Measurements from ENCODE around the gene MRPS23.

MRPS23 gene

DNA sequence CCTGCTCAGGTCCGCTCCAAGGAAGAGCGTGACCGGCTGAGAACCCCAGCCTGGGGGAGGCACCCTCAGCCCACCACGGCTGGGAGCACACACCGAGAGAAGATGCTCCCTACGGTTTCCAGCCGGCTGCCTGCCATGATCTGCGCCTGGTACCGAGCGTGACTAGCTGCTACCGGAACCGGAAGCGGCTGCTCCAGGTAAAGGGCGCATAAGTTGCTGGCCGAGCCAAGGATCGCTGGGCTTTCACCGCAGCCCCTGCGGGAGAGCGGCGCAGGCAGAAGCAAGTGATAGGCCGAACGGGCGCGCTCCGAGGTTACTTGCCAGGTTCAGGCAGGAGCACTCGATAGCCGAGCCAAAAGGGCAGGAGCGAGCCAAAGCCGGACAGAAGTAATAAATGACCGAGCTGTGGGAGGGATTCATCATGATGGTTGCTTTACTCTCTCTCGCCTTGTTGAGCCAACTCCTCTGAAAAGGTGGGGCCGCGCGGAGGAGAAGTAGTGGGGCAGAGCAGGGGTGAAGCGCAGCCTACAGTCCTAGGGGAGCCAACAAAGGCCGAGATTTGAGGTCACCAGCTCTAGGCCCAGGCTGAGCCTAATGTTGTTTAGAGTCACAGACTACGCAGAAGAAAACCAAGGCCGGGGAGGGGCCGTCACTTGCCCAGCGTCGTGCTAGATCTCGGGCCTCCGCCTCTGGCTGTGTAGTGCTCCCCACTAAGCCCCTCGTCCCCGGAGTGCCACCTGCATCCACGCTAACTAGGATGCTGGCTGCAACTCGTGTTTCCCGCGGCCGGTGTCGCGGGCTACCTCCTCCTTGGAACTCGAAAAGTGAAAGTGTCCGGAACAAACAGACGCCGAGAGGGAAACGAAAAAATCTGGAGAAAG lies at the start of gene MRPS23:
MRPS23 (minus strand) TSS at position 171 of the 881 bp plus-strand sequence; CDS start at position 137, 34 bp downstream.
- peak; percentile 94 for DNase-seq (ENCODE audit: low read depth, low spot score)

DNA sequence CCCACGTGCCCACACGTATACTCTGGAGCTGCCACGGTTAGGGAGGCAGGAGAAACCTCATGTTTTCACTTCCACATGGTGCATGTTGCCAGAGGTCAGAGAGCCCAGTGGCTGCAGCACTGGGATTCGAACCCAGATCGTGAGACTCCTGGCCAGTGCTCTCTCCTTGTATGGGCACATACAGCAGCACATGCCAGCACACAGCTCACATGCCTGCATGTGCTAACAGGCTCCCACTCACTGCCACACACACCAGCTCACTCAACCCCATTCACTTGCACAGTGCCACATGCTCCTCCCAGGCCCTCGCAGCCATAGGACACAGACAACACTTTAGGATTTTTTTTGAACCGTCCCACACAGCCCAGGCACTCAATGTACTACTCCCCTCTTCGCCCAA lies 49.5 kb upstream of the MRPS23 start:
- DNase-seq (ENCODE audit: low read depth, low spot score), result no peak

DNA sequence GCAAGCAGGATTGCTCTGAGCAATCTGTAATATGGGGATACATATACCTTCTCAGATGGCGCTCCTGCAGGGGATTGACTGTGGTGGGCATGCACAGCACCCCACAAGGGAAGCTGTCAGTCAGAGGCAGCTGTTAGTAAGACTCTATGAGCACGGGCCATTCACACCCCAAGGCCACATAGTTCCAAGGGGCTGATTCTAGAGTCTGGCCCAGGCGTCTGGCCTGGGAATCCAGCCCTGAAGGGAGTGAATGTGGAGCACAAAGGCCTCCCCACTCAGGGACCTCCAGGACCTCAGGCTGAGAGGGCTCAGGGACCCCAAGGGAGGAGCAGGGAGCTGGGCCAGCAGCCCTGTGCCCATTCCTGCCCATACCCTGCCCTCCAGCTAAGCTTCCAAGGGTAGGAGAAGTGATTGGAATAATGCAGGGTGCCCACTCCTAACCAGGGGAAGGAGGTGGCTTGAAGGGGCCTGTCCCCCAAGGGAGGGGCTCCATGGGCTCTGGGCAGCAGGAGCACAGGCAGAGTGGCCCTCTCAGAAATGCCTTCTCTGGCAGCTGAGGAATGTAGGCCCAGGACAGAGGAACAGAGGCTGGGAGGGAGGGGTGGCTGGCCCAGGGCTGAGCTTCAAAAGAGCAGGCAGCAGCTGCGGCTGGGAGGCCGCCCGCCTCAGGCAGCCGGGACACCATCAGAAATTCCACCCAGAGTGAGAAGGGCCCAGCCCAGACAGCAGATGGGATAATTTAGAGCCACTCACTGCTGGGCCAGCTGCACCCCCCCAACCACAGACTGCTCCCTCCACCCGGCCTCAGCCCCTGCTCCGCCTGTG lies 48.9 kb upstream of the MRPS23 start:
- DNase-seq (ENCODE audit: low read depth, low spot score), result no peak

DNA sequence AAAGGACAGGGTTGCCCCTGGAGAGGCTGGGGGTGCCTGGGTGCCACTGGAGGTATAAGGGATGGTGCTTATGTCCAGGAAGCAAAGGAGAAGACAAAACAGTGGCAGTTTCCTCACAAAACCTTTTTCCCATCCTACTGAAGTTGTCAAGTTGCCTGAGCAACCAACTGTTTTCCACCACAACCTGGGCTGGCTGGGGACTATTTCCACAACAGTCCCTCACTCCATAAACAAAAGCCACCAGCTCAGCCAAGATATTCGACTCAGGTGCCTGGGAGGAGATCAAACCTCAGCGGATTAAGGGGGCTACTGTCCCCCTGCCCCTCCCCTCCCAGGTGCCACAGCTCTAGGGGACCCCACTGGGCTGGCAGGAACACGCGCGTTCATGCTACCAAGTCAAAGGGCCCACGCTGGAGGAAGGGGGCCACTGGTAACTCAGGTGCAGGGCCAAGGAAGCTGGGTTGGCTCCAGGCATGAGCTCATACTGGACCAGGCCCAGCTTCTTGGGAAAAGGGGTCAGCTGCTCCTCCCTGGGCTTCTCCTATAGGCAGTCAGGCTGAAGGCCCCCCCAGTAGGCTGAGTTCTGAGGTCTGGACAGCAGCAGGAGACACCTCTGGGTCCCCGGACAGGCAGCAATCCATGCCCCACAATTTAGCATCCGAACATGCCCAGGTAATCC lies 45.7 kb upstream of the MRPS23 start:
- no peak for DNase-seq (ENCODE audit: low read depth, low spot score)

DNA sequence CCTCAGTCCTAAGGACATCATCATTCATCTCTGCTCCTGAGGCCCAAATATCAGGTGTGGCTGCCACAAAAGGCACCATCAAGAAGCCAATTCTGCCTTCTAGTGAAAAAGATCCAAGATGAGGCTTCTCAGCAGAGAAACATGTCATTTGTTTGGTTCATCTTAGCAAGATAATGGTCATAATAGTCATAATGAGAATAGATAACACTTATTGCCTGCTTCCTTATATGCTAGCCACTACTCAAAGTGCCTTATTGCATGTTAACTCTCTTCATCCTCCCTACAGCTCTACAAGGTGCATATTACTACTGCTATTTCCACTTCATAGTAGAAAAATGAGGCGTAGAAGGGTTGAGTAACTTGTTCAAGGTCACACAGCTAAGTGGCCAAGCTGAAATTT lies 45.0 kb upstream of the MRPS23 start:
- DNase-seq (ENCODE audit: low read depth, low spot score), result no peak

DNA sequence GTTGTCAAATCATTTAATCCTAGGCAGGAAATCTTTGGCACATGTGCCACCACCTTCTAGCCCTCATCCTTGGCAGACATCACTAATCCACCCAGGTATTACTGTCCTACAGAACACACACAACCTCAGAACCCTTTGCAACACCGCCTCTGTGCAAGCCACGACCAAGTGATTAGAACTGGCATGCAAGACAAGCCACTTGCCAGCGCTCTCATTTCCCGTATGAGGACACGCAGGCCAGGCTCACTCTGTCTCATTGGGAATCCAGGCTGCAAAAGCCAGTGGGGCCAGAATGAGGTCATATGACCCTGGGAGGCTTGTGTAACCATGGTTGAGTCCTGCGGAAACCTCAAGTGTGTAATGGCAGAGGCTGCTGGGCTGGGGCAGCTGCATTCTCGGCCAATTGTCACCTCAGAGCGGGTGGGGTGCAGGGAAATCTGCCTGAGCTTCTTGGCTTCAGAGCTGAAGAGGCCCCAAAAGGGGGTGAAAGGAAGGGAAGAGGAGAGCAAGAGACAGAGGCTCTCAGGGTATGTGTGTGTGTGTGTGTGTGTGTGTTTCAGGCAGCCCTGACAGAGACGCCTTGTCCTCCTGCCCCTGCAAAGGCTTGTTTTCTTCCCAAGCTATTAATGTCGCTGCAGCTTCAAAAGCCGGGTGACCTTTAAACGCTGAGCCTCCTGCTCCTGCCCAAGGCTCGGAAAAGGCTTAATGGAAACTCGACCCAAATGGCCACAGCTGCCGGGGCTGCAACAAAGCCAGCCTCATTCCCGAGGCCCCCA lies 43.2 kb upstream of the MRPS23 start:
- peak; percentile 53 for DNase-seq (ENCODE audit: low read depth, low spot score)

DNA sequence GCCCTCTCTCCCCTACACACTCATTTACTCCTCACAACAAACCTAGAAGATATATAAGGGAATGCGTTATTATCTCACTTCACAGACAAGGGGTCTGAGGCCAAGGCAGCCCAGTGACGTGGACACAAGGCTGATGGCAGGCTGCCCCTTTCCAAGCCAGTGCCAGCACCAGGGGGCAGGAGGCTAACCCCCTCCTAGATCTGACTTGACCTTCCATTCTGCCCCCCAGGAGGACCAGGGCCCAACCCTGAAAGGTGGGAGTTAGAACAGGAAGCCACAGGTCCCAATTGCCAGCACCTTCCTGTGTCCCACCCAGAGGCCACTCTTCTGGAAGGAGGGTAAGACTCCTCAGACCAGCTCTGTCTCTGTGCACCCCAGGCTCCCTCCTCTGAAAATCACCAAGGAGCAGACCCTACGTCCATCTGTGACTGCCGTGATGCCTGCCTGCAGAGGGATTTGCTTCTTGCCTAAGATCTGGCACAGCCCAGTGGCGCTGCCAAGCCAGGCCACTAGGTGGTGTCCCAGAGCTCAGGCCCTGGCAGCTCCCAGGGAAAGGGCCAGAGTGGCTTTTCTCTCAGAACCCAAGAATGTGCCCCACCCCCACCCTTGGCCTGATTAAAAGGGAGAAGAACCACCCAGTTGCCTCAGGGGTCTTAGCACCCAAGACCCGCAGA lies 42.4 kb upstream of the MRPS23 start:
- DNase-seq (ENCODE audit: low read depth, low spot score), result peak; percentile 64

DNA sequence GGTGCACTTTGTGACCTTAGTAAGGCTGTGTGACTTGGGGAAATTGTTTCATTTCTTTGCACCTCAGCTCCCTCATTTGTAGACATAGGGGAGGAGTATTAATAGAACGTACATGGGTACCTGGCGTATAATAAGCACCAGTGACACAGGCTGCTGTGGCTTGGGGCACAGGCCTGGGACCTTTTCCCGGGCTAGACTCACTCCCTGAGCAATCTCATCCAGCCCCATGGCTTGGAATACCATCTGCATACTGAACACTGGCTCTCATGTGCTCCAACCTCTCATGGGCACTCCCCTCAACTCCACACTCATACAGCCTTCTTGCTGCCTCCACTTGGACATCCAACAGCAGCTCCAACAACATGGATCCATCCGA lies 41.0 kb upstream of the MRPS23 start:
- DNase-seq (ENCODE audit: low read depth, low spot score), result no peak

DNA sequence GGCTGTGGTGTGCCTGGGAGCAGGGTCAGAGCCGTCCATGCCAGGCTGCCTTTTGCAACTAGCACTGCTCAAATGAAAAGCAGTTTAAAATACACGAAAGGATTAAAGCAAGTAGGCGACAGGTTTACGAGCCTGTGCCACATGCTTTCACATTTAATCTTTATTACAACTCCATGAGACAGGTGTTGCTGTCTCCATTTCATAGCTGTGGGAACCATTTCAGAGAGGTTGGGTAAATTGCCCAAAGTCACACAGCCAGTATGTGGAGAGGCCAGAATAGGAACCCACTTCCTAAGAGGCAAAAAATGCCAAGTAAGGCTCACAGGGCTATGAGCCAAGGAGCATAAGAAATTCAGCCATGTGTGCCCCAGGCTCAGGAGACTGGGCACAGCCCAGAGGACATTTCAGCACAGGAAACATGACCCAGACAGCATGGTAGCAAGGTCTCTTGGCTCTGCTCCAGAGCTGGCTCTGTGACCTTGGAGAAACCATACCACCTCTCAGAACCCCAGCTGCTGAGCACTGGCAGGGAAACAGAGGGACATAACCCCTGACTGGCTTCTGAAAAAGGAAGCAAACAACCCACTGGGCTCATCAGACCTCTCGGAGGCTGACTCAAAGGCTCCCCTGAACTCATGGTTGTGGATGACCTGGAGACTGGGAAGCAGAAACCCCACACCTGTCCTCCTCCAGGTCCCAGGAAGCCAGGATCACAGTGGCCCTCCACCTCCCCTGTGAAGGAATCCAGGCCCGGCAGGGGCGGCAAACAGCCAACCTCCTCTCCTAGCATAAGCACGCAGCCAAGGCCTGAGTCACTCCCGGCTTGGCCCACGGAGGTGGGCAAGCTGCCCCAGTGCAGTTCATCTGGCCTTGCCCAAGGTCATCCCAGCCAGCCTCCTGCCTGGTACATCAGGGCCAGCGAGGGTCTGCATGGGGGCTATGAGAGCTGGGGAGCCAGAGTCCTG lies 40.3 kb upstream of the MRPS23 start:
- no peak for DNase-seq (ENCODE audit: low read depth, low spot score)

DNA sequence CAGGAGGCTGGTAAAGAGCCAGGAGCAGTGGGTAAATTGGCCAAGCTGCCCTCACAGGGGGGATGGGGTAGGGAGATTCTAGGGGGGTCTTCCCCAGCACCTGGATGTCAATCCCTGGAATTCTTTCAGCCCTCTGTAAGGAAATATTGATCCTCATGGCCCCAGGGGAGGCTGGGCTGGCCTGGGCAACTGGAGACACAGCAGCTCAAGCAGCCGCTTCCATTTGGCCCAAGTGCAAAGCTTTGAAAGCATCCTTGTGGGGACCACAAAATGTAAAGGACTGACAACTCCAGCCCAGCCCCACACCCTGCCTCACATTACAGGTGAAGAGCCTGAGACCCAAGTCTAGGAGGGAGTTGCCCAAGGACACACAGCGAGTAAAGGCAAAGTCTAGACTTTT lies 39.4 kb upstream of the MRPS23 start:
- no peak for DNase-seq (ENCODE audit: low read depth, low spot score)

DNA sequence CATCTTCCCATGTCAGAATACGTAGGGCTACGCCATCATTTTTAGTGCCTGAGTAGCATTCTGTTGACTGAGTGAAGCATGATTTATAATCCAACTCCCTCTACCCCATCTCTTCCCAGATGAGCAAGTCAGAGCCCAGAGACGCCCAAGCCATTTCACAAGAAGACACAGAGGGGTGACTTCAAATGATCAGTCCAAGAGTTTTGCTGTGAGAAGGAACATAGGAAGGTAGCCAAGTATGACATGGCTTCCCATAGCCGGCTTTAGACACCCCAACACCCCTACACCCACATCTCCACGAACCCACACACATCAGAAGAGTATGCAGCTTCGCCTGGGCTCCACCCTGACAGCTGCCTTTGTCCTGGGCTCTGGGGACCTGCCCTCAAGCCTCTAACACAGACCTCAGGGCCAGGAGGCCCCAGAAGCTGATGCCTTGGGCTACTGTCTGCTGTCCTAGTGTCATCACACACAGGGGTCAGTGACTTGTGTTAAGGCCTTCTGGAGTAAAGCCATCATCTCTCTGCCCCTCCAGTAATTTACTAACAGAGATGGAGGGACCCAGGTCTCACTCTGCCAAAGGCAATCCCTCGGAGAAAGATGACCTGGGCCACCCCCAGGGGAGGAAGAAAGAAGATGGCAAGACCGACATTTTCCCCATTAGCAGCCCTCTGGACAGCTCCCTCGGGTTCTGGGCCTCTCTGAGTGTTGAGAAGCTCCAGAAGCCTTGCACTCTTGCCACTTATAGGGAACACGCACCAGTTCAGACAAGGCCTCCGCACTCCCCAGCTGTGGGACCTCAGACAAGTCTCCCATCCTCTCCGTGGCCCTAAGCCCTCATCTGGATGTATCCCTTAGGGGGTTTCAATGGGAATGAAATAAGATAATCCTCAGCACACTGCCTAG lies 38.7 kb upstream of the MRPS23 start:
- no peak for DNase-seq (ENCODE audit: low read depth, low spot score)

DNA sequence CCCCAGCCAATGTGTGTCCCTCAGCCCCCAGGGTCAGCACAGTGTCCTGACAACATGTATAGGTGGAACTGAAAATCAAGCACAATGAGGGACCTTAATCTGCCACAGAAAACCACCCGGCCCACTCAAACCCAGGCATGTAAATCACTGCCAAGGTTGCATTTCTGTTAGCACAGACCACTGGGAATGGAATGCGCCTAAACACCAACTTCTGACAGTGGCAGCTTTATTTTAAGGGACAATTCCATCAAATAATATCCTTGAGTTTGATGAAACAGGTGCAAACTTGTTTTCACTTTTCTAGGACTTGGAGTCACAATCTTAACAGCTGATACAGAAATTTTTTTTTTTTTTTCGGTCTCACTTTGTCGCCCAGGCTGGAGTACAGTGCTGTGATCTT lies 37.3 kb upstream of the MRPS23 start:
- DNase-seq (ENCODE audit: low read depth, low spot score), result no peak

DNA sequence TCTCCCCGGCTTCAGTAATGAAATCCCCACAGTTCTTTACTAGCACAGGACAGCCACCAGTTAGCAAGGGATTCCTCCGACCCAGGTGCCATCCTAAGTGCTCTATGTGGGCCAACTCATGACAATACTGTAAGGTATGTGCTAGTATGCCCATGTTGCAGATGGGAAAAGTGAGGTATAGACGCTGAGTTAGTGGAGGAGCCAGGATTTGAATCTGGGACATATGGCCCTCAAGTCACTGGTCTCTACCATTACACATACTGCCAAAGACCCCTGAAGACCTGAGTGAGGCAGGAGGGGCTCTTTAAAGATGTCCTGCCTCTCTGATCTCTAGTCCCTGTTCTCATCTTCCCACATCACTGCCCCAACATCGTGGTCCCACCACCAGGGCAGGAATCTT lies 36.2 kb upstream of the MRPS23 start:
- DNase-seq (ENCODE audit: low read depth, low spot score), result no peak

DNA sequence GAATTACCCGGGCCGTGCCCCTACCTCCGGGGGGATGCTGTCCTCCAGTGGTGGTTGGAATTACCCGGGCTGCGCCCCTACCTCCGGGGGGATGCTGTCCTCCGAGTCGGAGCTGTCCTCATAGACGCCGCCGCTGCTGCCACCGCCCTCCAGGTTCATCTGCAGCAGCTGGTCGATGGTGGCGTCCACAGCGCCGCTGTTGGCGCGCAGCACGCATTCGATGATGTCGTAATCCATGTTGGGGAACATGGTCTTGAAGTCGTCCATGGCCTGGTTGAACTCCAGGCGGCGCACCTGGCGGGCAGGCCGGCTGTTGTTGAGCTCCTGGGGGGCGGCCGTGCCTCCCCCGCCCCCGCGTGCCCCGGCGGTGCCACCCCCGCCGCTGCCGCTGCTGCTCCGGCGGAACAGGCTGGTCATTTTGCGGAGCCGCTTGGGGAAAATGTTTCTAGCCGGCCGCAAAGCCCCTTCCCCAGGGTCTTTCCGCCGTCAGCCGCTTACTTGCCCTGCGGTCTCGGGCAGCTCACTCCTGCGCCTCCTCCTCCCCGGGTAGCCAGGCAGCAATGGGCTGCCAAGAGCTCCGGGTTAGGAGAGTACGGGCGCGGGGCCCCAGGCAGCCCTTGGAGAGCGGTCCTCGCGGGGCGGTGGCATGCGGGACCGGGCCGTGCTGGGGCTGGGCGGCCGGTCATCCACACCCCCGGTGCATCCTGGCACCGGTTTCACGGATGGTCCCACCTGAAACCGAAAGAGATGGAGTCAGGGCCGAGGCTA lies 35.5 kb upstream of the MRPS23 start:
- DNase-seq (ENCODE audit: low read depth, low spot score), result no peak

DNA sequence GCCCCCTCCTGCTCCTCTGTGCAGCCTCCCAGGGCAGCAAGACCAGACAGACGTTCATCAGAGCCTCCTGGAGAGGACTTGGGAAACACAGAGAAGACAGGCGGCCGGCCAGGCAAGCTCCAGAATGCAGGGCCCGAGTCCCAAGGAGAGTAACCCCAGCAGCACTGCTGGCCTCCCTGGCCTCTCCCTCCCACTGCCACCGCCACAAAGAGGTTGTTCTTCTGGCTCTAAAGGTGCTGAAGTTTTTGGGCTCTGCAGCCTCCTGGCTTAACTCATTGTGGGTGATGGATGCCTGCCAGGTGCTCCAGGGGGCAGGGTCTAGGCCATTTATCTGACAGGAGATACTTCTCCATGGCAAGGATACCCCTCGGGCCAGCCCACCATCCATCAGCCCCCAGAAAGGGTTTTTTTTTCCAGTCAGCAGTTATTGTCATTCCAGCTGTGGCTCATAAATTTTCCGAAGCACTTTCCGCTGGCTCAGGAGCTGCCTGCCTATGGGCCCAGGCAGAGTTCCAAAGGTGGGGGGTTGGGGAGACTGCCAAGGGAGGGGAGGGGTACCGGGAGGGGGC lies 32.0 kb upstream of the MRPS23 start:
- DNase-seq (ENCODE audit: low read depth, low spot score), result no peak

DNA sequence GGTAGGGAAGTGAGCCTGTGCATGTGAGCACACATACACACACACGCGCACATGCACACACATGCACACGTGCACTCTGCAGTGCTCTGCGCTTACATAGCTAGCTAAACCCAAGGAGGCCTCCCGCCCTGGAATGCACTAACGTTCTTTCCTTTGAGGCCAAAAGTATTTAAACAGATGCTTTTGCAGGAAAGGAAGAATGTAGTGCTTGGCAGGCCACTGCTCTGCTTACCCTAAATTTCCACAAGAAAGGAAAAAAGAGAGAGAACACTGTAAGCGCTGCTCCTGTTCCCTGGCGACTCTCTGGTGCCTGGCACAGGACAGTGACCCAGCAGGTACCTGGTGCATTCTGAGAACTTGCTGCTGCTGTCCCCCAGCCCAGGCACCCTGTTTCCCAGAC lies 31.3 kb upstream of the MRPS23 start:
- no peak for DNase-seq (ENCODE audit: low read depth, low spot score)

DNA sequence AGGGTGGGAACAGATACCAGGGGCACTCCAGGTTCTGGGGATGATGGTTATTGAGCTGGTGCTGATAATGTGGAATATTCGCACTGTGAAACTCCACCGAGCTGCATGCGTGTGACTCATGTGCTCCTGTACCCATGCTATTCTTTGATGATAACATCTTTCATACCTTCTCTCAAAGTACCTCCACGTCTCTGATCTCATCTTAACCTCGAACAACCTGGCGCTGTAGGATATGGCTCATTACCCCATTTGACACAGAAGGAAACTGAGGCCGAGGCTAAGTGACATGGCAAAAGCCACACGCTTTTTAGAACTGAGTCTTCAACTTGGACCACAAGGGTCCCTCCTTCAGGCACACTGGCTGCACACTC lies 30.2 kb upstream of the MRPS23 start:
- no peak for DNase-seq (ENCODE audit: low read depth, low spot score)

All from brain pericyte (primary cell).